A673 (cell line): ENCODE measurements around the gene AK5. TPM values are rescaled to one million over a fixed set of nuclear protein-coding genes. Genes with fewer than 3 reads are reported as not detected.
A peak's percentile ranks its signal among the peaks of the same experiment; 100 is the strongest.

Source experiments
- BruUV-seq: library from RNA; stranded (reverse); fragments of 400-500 nt; replicated peaks from 2 replicates; lab custom pipeline; 2021; lab: Mats Ljungman, UMichigan
- CTCF ChIA-PET: fragments of 300-600 bp; sonication (Branson Sonifier 250); formaldehyde crosslinking; loops from one replicate; lab custom pipeline; 2022; ENCODE audit warnings: antibody characterized with exemption; lab: Charles Lee
- POLR2A ChIA-PET: fragments of 300-600 bp; sonication (Branson Sonifier 250); formaldehyde crosslinking; loops from one replicate; lab custom pipeline; 2022; ENCODE audit warnings: antibody characterized with exemption; ENCODE audit not compliant: low non-redundant PET; lab: Charles Lee
- DNase-seq: peaks from one replicate; pipeline ENCODE4 v3.0.0-alpha.2; 2015; ENCODE audit warnings: low spot score
- H3K27ac ChIP-seq: fragments of 200-600 bp; sonication (generic); 2 replicates; pipeline ENCODE4 v1.5.1; 2016; ENCODE audit warnings: mixed run types, low read depth, mild to moderate bottlenecking, mixed read lengths, antibody characterized with exemption, low read length; ENCODE audit not compliant: poor library complexity, severe bottlenecking
- H3K27me3 ChIP-seq: fragments of 200-600 bp; sonication (generic); replicated peaks from 2 replicates; pipeline ENCODE4 v1.6.1; 2017; ENCODE audit warnings: mixed run types, low read depth, mild to moderate bottlenecking, mixed read lengths, antibody characterized with exemption, low read length; ENCODE audit not compliant: insufficient read depth, poor library complexity
- H3K36me3 ChIP-seq: fragments of 200-600 bp; sonication (generic); 2 replicates; pipeline ENCODE4 v1.6.1; 2016; ENCODE audit warnings: mixed run types, mild to moderate bottlenecking, mixed read lengths, antibody characterized with exemption, low read length; ENCODE audit not compliant: insufficient read depth, poor library complexity, severe bottlenecking
- H3K4me1 ChIP-seq: fragments of 200-600 bp; sonication (generic); 2 replicates; pipeline ENCODE4 v1.6.1; 2017; ENCODE audit warnings: mixed run types, mild to moderate bottlenecking, mixed read lengths, antibody characterized with exemption, low read length; ENCODE audit not compliant: insufficient read depth, poor library complexity, severe bottlenecking
- H3K4me3 ChIP-seq: fragments of 200-600 bp; sonication (generic); 2 replicates; pipeline ENCODE4 v1.5.1; 2016; ENCODE audit warnings: low read depth, mixed run types, mild to moderate bottlenecking, mixed read lengths, low read length; ENCODE audit not compliant: poor library complexity, severe bottlenecking
- H3K9me3 ChIP-seq: fragments of 200-600 bp; sonication (generic); 2 replicates; pipeline ENCODE4 v1.6.1; 2016; ENCODE audit warnings: mixed run types, low read depth, mild to moderate bottlenecking, mixed read lengths, antibody characterized with exemption, low read length; ENCODE audit not compliant: poor library complexity, severe bottlenecking
- EZH2 ChIP-seq: fragments of 200-600 bp; sonication (generic); IDR thresholded peaks from 2 replicates; pipeline ENCODE4 v1.6.1; 2017; ENCODE audit warnings: borderline replicate concordance, low read depth, mild to moderate bottlenecking, mixed read lengths, antibody characterized with exemption, low read length; ENCODE audit not compliant: poor library complexity, severe bottlenecking
- intact Hi-C: fragments of 100-400 bp; cut with micrococcal nuclease; formaldehyde crosslinking; loops from one replicate; pipeline ENCODE4 v1.10.0; 2022; ENCODE audit not compliant: unreplicated experiment
- total RNA-seq: library from RNA; stranded (reverse); gene quantifications from 2 replicates; pipeline ENCODE4 v1.2.3, GENCODE V29; 2021
- TF ChIP-seq, protein P1 (sequence below): fragments of 300-800, 200-600 bp; sonication (generic); conservative IDR thresholded peaks from 2 replicates; pipeline ENCODE4 v1.5.1; 2017; ENCODE audit warnings: low read depth, mild to moderate bottlenecking, antibody characterized with exemption, low read length, moderate library complexity, mixed read lengths

AK5 gene
- total RNA-seq, 1 experiment from 2014 or later, result 0.47 TPM

DNA sequence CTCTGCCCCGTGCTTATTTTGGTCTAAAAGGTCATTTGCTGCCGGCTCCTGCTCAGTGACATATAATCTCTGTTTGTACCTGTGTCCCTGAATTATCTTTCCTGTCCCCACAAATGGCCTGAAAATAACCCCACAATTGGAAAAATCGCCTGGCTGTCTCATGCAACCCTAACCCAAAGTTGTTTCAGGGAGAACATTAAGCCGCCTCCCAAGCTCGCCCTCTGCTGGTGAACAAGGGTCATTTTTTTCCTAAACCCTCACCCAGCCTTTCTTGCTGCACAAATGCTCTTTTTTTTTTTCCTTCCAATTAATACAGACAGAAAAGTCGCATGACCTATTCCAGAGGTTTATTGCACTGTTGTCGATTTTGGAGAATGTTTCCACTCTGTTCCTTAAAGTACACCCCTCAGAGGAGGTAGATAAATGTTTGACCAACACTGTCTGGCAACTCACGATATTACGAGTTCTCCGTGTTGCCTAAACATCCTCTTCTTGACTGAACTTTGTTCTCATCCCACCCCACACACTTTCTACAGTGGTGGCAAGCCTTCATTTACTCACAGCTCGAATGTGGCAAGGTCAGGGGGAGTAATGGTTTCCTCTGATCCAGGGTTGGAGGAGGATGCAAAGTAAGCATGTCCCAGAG is 252.0 kb downstream of the AK5 start:
- intact Hi-C loops, result loop anchor here (2.0 to 10.0 kb wide), 3 partner anchors 119 to 385 kb away; partner anchors contain the start of gene AK5
- H3K27ac ChIP-seq, result no peak overlapping the region

GRCh38 chr1:77534456-77534855 is 252.6 kb downstream of the AK5 start:
- intact Hi-C loops, result loop anchor here (10.0 kb wide), 2 partner anchors 120 to 250 kb away; partner anchors contain the start of gene AK5
- Histone ChIP-seq H3K9me3 (no peaks in the 10 kb centered on the region), H3K27me3 (no peaks in the 10 kb centered on the region), H3K4me1 (peaks cover 6% of the 10 kb centered on the region), H3K4me3 (no peak overlapping the region), H3K27ac (no peak overlapping the region), H3K36me3 (no peaks in the 10 kb centered on the region)
- ChIA-PET POLR2A (no interaction called here), CTCF (no interaction called here)
- DNase-seq, result no peak
- TF ChIP-seq, protein P1, sequence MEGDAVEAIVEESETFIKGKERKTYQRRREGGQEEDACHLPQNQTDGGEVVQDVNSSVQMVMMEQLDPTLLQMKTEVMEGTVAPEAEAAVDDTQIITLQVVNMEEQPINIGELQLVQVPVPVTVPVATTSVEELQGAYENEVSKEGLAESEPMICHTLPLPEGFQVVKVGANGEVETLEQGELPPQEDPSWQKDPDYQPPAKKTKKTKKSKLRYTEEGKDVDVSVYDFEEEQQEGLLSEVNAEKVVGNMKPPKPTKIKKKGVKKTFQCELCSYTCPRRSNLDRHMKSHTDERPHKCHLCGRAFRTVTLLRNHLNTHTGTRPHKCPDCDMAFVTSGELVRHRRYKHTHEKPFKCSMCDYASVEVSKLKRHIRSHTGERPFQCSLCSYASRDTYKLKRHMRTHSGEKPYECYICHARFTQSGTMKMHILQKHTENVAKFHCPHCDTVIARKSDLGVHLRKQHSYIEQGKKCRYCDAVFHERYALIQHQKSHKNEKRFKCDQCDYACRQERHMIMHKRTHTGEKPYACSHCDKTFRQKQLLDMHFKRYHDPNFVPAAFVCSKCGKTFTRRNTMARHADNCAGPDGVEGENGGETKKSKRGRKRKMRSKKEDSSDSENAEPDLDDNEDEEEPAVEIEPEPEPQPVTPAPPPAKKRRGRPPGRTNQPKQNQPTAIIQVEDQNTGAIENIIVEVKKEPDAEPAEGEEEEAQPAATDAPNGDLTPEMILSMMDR, result no peak
- no peak for TF ChIP-seq EZH2
- no TSS peak for BruUV-seq

More for the DNA sequence above, 252.0 kb downstream of the AK5 start:
- Histone ChIP-seq H3K4me3 (no peak overlapping the region), H3K4me1 (peaks cover 4% of the 10 kb centered on the region), H3K27me3 (no peaks in the 10 kb centered on the region), H3K36me3 (no peaks in the 10 kb centered on the region), H3K9me3 (no peaks in the 10 kb centered on the region)
- TF ChIP-seq, protein P1, result peak; percentile 92
- TF ChIP-seq EZH2, result no peak
- DNase-seq, result peak; percentile 74
- CTCF ChIA-PET, result interaction anchor here (0.7 kb wide), 2 partner anchors 146 to 734 kb away, joined by 3 to 6 read pairs; no protein-coding TSS in a partner anchor
- POLR2A ChIA-PET, result no interaction called here
- BruUV-seq, result no TSS peak

GRCh38 chr1:77536813-77537212 is 255.0 kb downstream of the AK5 start:
- CTCF ChIA-PET, result no interaction called here

More at GRCh38 chr1:77536813-77537212, 255.0 kb downstream of the AK5 start:
- Histone ChIP-seq H3K9me3 (no peaks in the 10 kb centered on the region), H3K36me3 (no peaks in the 10 kb centered on the region), H3K4me3 (no peak overlapping the region), H3K4me1 (peaks cover 16% of the 10 kb centered on the region), H3K27me3 (no peaks in the 10 kb centered on the region), H3K27ac (no peak overlapping the region)
- intact Hi-C loops, result loop anchor here (5.0 to 10.0 kb wide), 3 partner anchors 122 to 252 kb away; partner anchors contain the start of genes AK5 and ZZZ3
- TF ChIP-seq, protein P1, result no peak
- no peak for TF ChIP-seq EZH2
- BruUV-seq, result no TSS peak
- DNase-seq, result peak; percentile 48
- POLR2A ChIA-PET, result no interaction called here
